DMS53 treated with DMSO at 0.1 percent for 48 hours (cell line): ENCODE data around the gene PPP2R3B.
"Not testable (repeated sequence)": the region's sequence is repeated elsewhere in the genome, so short reads cannot be mapped to it uniquely, and the experiment has no call there.

Experiments
- DNase-seq: peaks from one replicate; lab custom pipeline; 2025; ENCODE audit not compliant: unreplicated experiment; lab: John Stamatoyannopoulos, UW

Gene PPP2R3B

DNA sequence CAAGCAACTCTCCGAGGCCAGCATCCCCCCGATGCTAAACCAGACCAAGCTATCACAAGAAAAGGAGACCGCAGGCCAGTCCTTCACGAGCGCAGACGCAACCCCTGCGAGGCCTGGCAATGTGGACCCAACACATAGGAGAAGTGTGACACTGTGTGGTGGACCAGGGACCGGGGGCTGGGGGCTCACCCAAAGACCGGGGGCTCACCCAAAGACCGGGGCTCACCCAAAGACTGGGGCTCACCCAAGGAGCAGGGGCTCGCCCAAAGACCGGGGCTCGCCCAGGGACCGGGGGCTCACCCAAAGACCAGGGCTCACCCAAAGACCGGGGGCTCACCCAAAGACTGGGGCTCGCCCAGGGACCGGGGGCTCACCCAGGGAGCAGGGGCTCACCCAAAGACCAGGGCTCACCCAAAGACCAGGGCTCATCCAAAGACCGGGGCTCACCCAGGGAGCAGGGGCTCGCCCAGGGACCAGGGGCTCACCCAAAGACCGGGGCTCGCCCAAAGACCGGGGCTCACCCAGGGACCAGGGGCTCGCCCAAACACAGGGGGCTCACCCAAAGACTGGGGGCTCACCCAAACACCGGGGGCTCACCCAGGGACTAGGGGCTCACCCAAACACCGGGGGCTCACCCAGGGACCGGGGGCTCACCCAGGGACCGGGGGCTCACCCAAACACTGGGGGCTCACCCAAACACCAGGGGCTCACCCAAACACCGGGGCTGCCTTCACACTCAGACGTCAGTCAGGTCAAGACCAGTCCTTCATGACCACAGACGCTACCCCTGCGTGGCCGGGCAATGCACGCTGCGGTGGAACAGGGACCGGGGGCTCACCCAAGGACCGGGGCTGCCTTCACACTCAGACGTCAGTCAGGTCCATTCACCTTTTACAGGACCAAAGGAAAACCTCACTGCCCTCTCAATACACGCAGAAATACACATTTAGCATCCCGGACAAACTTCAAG, 32.9 kb downstream of the PPP2R3B start:
- DNase-seq: no peak

DNA sequence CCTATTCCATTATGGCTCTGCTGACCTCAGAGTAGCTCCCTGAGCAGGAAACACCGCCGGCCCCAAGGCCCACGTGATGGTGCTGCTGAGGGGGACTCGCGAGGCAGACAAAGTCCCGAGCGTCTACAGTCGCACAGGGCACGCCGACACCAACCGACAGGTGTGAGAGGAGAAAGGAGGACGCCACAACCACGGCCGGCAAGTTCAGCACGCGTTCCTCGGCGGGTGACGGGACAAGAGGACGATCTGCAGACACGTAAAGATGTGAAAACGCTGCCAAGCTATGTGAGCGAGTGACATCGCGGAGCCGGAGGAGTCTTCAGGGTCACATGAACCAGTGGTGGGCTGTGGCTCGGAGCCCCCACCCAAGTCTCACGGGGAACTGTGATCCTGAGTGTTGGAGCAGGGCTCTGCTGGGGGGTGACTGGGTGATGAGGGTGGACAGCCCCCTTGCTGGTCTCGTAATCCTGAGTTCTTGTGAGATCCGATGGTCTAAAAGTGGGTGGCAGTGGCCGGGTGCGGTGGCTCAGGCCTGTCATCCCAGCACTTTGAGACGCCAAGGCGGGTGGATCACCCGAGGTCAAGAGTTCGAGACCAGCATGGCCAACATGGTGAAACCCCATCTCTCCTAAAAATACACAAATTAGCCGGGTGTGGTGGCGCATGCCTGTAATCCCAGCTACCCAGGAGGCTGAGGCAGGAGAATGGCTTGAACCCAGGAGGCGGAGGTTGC, 34.0 kb downstream of the PPP2R3B start:
- no peak for DNase-seq

GRCh38 chrX:352181-352580, 34.5 kb downstream of the PPP2R3B start:
- DNase-seq: no peak

DNA sequence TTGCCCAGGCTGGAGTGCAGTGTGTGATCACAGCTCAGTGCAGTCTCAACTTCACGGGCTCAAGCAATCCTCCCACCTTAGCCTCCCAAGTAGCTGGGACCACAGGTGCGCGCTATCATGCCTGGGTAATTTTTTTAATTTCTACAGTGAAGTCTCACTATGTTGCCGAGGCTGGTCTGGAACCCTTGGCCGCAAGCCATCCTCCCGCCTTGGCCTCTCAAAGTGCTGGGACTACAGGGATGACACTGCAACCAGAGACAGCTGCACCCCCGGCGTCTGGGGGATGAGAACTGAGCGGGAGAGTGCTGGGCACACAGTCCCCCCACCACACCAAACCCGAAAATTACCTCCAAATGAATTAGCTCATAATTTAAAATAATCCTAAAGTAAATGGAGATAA, 35.0 kb downstream of the PPP2R3B start:
- DNase-seq: no peak

DNA sequence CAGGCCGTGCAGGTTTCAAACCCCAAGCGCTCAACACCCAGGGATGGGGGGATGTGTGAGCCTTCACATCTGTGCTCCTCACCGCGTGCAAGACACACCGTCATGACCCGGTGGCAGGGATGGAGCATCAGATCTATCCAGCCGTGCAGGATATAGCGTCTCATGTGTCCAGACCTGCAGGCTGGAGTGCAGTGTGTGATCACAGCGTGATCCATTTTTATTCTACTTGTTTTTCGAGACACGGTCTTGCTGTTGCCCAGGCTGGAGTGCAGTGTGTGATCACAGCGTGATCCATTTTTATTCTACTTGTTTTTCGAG, 35.4 kb downstream of the PPP2R3B start:
- DNase-seq: not testable (repeated sequence)

GRCh38 chrX:350534-351323, 36.0 kb downstream of the PPP2R3B start:
- no peak for DNase-seq

- DNase-seq: no peak
These were observed 36.6 kb downstream of the PPP2R3B start for GRCh38 chrX:350148-350533.

GRCh38 chrX:349702-350101, 37.0 kb downstream of the PPP2R3B start:
- no peak for DNase-seq

GRCh38 chrX:349196-349595, 37.5 kb downstream of the PPP2R3B start:
- no peak for DNase-seq

DNA sequence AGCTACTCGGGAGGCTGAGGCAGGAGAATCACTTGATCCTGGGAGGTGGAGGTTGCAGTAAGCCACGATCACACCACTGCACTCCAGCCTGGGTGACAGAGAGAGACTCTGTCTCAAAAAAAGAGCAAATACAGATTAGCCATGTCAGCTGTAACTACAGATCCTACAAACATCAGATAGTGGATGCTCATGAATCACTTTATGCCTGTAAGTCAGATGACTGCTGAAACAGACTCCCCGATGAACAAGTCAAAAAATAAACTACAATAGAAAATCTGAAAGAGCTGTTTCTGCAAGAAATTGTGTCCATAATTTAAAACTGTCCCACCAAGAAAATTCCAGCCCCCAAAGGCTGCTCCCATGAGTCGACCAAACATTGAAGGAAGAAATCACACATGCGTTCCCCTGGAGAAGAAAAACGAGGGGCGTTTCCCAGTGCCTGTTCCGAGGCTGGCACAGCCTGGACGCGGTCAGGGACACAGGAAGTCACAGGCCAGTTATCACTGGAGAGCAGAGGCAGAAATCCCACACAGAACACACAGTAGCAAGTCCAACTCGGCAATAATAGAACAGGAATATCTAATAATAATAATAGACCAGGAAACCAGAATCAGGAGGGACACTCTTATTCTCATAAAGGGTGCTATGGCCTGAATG, 38.1 kb downstream of the PPP2R3B start:
- no peak for DNase-seq

GRCh38 chrX:347351-348117, 39.2 kb downstream of the PPP2R3B start:
- no peak for DNase-seq

DNA sequence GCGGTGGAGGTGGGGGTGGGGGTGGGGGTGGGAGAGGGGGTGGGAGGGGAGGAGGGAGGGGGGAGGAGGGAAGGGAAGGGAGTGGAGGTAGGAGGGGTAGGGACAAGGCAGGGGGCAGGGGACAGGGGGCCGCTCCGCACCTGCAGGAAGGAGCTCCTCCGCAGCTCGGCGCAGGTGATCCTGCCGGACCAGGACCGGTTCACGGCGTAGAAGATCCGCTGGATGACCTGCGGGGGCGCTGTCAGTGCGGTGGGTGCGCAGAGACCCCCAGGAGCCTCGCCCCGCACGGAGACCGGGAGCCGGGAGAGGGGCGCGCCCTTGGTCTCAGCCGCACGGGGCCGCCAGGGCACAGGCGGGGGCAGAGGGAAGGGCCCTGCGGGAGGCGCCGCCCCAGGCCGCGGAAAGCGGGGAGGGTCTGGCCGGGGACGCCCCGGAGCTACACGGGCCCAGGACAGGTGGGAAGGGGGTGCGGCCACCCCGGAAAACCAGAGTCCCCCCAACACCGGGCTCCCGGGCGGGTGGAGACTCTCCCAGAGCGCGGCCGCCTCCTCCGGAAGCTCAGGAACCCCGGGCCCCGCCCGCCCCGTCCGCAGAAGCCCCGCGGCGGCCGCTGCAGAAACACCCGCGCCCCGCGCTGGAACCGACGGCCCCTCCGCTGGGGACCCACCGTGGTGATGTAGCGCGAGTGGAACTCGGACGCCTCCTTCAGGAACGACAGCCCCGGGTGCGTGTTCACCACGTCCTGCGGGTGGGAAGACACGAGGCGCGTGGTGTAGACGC, 40.5 kb downstream of the PPP2R3B start:
- no peak for DNase-seq

DNA sequence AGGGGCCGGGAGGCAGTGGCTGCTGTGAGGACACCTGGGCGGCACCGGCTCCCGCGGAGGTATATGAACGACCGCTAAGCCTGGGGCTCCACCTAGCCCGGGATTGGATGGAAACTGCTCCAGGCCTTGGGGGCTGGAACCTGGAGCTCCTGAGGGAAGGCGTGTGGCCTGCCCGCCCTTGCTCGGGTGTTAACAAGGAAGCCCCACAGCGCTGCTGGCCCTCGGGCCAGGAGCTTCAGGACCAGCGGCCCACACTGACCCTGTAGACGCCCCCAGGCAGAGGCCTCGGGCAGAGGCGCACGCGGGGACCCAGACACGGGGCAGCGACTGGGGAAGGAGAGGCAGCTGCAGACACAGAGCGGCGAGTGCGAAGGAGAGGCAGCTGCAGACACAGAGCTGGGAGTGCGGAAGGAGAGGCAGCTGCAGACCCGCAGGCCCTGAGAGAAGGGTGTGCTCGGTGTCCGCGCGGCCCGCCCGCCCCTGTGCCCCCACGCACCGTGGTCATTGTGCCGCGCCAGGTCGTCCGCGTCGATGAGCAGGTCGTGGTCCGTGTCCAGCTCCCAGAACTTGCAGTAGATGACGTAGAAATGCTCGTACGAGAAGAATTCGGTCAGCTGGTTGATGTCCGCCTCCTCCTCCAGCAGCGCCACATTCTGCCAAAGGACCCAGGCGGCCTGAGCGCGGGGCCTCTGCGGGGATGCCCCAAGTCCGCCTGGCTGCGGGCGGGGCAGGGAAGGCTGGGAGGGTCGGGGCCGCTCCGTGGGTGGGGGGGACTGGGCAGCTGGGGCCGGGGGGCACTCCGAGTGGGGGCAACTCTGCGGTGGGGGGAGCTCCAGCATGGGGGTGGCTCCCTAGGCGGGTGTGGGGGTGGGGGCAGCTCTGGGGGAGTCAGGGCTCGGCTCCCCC, 41.4 kb downstream of the PPP2R3B start:
- DNase-seq: no peak

DNA sequence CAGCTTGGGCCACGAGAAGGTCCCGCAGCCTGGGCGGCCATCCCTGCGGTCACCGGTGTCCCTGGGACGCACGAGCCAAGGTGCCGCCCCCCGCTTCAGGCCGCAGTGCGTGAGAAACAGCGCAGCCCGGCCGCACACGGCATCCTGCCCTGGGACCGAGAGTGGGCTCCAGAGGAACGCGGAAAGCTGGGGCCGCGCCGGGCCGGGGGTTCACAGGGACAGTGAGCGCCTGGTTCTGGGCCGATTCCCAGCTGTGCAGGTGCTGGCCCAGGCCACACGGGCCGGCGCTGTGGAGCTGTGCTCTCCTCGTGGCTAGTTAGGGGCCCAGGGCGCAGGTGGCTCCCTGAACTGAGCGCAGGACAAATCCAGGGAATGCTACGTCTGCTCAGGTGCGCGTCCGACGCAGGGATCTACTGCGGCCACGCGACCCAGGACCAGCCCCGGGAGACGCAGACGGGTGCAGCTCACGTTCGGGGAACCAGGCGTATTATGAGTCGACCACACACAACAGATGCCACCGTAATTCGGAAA, 42.3 kb downstream of the PPP2R3B start:
- DNase-seq: no peak

DNA sequence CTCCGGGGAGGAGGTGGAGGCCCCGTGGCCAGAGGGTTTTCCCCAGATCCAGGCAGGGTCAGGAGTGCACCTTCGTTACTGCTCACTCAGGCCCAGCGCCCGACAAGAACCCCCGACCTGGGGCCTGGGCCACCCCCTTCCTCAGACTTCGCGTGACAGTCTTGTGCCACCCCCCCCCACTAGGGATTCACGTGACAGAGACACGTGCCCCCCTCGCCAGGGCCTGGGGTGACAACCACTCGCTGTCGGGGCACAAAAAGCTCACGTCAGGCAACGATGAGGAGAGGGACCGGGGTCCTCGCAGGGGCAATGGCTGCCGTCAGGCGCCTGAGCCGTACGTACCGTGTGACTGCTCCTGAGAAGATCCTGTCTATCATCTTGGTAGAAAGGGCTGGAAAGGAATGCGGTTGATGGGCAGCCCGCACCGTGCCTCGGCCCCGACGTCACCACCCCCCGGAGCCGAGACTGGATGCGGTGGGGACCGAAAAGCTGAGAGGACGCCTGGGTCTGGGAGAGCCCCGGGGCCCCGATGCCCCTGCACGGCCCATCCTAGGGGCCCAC, 45.1 kb downstream of the PPP2R3B start:
- no peak for DNase-seq

DNA sequence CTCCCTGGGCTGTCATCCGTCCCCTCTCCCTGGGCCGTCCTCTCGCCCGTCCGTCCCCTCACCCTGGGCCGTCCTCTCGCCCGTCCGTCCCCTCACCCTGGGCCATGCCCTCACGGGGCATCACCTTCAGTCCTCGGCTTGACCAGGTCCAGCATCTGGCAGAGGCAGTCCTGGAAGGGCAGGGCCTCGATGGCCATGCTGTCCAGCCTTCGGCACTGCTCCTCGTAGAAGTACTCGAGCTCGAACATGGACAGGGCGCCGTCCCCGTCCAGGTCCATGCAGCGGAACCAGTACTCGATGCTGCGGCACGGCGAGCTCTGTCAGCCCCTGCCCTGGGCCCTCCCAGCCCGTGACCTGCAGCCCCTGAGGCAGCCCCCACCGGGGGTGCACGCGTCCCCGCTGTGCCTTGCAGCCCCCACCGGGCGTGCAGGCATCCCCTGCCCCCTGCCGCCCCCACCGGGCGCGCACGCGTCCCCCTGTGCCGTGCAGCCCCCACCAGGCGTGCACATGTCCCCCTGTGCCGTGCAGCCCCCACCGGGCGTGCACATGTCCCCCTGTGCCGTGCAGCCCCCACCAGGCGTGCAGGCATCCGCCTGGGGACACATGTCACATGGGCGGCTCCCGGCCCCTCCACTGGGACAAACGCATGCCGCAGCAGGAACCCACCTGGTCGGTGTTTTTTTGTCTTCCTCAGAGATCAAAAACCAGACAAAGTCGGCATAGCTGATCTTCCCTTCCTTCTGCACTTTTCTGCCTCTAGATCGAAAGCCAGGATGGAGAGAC, 45.9 kb downstream of the PPP2R3B start:
- DNase-seq: no peak

DNA sequence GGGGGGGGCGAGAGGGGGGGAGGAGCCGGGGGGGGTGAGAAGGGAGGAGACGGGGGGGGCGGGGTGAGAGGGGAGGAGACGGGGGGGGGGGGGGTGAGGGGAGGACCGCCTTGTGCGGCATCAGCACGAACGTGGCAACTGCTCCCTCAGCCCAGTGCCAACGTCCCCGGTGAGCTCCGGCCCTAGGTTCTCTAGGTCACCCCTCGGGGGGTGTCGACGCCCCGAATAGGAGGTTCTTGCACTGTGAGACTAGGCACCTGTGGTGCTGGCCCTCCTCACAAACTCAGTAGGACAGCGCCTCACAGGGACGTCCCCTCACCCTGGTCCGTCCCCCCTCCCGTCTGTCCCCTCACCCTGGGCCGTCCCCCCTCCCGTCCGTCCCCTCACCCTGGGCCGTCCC, 46.6 kb downstream of the PPP2R3B start:
- DNase-seq: no peak
